Naive thymus-derived CD8-positive, alpha-beta T cell (primary cell): Measurements from ENCODE around the gene IGF2BP1. TPM values are rescaled to one million over a fixed set of nuclear protein-coding genes. Genes with fewer than 3 reads are reported as not detected.
"Not testable (repeated sequence)": the region's sequence is repeated elsewhere in the genome, so short reads cannot be mapped to it uniquely, and the experiment has no call there.

Experiments used
- ATAC-seq, 2 donors: fragments of 150-1000 bp; cut with Tn5 transposase in 1 of 2; sonication (Bioruptor Pico), chemical (Tn5 transposase) in 1 of 2; 1 replicate in 1 of 2; 2 replicates in 1 of 2; pipeline ENCODE4 v1.10.0; 2021; ENCODE audit warnings: mild to moderate bottlenecking in 2 of 2, moderate library complexity in 2 of 2
- POLR2A ChIA-PET: fragments of 350-600 bp; sonication (Branson Sonifier 250); formaldehyde crosslinking; loops from one replicate; lab custom pipeline; 2021; ENCODE audit warnings: antibody characterized with exemption; lab: Charles Lee
- DNase-seq, 10 donors: peaks; one replicate each; pipeline versions ENCODE4 v3.0.0 to v3.0.0-alpha.2; 2020 to 2022
- H3K27ac Mint-ChIP-seq, 10 donors: one replicate each; pipeline ENCODE4 v1.8.0; 2020 to 2022; ENCODE audit warnings: mild to moderate bottlenecking in 10 of 10, mixed read lengths in 10 of 10, moderate library complexity in 4 of 10, inconsistent platforms in 1 of 10
- H3K27me3 Mint-ChIP-seq, 5 donors: one replicate each; pipeline ENCODE4 v1.8.0; 2021 to 2022; ENCODE audit warnings: mixed read lengths in 5 of 5
- H3K36me3 Mint-ChIP-seq, 3 donors: one replicate each; pipeline ENCODE4 v1.8.0; 2020 to 2022; ENCODE audit warnings: mixed read lengths in 3 of 3, mild to moderate bottlenecking in 2 of 3, inconsistent platforms in 1 of 3
- H3K4me1 Mint-ChIP-seq, 4 donors: one replicate each; pipeline ENCODE4 v1.8.0; 2021 to 2022; ENCODE audit warnings: mixed read lengths in 4 of 4
- H3K4me3 Mint-ChIP-seq, 10 donors: one replicate each; pipeline ENCODE4 v1.8.0; 2020 to 2022; ENCODE audit warnings: mild to moderate bottlenecking in 10 of 10, mixed read lengths in 10 of 10, moderate library complexity in 6 of 10, inconsistent platforms in 1 of 10
- H3K9me3 Mint-ChIP-seq, 9 donors: one replicate each; pipeline ENCODE4 v1.8.0; 2020 to 2022; ENCODE audit warnings: mixed read lengths in 9 of 9, mild to moderate bottlenecking in 3 of 9, inconsistent platforms in 1 of 9, moderate library complexity in 1 of 9
- polyA plus RNA-seq, 3 donors: library from polyadenylated mRNA; unstranded; fragments of 300-500 nt; fragmentation: Illumina TruSeq; gene quantifications; one replicate each; pipeline ENCODE4 v1.2.3, GENCODE V29; 2021
- total RNA-seq, 8 experiments: library from RNA in 2 of 8; stranded (reverse) in 2 of 8; gene quantifications; one replicate each; pipeline ENCODE4 v1.2.3 and lab custom pipeline; 2021 to 2026

IGF2BP1 gene
- total and polyA plus RNA-seq, 5 experiments from 2014 or later: not detected

GRCh38 chr17:49076573-49077384 is 79.6 kb downstream of the IGF2BP1 start:
- POLR2A ChIA-PET: no interaction called here
- Mint-ChIP-seq H3K4me3 (no peak overlapping the region), H3K36me3 (no peaks in the 10 kb centered on the region), H3K4me1 (no peaks in the 10 kb centered on the region), H3K9me3 (peaks cover 0 to 2% (median 0%) of the 10 kb centered on the region in 9 donors), H3K27me3 (peaks cover 16 to 38% (median 34%) of the 10 kb centered on the region in 5 donors), H3K27ac (no peak overlapping the region)
- ATAC-seq: no peak
- no peak for DNase-seq

DNA sequence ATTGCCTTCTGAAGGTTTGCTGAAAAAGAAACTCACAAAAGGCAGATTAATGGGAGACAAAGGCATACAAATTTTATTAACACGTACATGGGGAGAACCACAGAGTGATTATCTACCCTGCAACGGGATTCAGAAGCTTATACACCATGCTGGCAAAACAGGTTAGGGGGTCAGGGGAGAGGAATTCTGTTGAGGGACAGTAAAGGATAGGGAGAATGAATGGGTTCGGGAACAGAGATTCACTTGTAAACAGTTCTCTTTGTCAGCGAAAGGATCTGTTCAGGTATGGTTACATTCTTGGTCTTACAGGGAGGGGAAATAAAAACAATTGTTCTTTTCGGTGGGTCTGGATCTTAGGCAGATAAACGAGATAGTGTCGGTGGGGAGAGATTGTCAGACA is 81.1 kb downstream of the IGF2BP1 start:
- POLR2A ChIA-PET: no interaction called here
- DNase-seq (no peak), ATAC-seq (no peak)
- Mint-ChIP-seq H3K27ac (no peak overlapping the region), H3K27me3 (peaks cover 21 to 36% (median 34%) of the 10 kb centered on the region in 5 donors), H3K36me3 (no peaks in the 10 kb centered on the region), H3K4me3 (no peak overlapping the region), H3K4me1 (no peaks in the 10 kb centered on the region), H3K9me3 (peaks cover 0 to 2% (median 0%) of the 10 kb centered on the region in 9 donors)

DNA sequence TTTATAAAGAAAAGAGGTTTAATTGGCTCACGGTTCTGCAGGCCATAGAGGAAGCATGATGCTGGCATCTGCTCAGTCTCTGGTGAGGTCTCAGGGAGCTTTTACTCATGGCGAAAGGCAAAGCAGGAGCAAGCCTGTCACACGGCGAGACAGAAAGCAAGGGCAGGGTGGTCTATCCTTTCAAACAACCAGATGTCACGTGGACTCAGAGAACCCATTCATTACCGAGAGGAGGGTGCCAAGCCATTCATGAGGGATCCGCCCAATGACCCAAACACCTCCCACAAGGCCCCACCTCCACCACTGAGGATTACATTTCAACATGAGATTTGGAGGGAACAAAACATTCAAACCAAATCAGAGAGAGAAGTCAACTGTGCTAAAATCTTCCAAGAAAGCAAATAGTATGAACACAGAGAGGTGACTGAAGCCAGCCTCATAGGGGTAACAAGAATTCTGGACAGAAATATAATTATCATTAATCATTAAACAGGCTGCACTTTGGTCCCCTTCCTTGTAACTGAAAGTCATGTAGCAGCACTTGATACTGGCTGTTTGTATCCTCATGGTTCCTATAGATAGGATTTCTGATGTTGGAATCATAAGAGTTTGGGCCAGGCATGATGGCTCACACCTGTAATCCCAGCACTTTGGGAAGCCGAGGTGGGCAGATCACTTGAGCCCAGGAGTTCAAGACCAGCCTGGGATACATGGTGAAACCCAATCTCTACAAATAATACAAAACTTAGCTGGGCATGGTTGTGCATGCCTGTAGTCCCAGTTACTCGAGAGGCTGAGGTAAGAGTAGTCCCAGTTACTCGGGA is 82.9 kb downstream of the IGF2BP1 start:
- no peaks in the 10 kb centered on the region for H3K4me1 Mint-ChIP-seq
- peaks cover 0 to 2% (median 0%) of the 10 kb centered on the region in 9 donors for H3K9me3 Mint-ChIP-seq
- H3K27me3 Mint-ChIP-seq: peaks cover 23 to 34% (median 30%) of the 10 kb centered on the region in 5 donors
- no peak overlapping the region for H3K4me3 Mint-ChIP-seq
- H3K36me3 Mint-ChIP-seq: no peaks in the 10 kb centered on the region
- no peak for DNase-seq
- POLR2A ChIA-PET: no interaction called here
- H3K27ac Mint-ChIP-seq: no peak overlapping the region
- no peak for ATAC-seq

- H3K27ac Mint-ChIP-seq: no peak overlapping the region
- DNase-seq: no peak
- peaks cover 0 to 7% (median 0%) of the 10 kb centered on the region in 4 donors for H3K4me1 Mint-ChIP-seq
- peaks cover 21 to 39% (median 33%) of the 10 kb centered on the region in 5 donors for H3K27me3 Mint-ChIP-seq
- POLR2A ChIA-PET: interaction anchor here (0.6 kb wide), 1 partner anchor 138 kb away, joined by 3 read pairs; the partner anchor contains the start of gene SNF8
- no peak for ATAC-seq
- H3K4me3 Mint-ChIP-seq: no peak overlapping the region
- H3K9me3 Mint-ChIP-seq: no peaks in the 10 kb centered on the region
- H3K36me3 Mint-ChIP-seq: no peaks in the 10 kb centered on the region
Measured at GRCh38 chr17:49082231-49082630, 85.0 kb downstream of the IGF2BP1 start.

DNA sequence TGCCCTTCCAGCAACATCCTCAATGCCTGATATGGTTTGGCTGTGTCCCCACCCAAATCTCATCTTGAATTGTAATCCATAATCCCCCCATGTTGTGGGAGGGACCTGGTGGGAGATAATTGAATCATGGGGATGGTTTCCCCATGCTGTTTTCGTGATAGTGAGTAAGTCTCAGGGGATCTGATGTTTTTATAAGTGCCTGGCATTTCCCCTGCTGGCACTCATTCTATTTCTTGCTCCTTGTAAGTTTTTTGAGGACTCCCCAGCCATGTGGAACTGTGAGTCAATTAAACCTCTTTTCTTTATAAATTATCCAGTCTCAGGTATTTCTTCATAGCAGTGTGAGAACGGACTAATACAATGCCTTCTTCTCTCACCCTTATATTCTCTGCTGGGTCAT is 87.9 kb downstream of the IGF2BP1 start:
- DNase-seq, H3K36me3 Mint-ChIP-seq, H3K9me3 Mint-ChIP-seq, H3K27ac Mint-ChIP-seq, POLR2A ChIA-PET, H3K4me3 Mint-ChIP-seq, H3K4me1 Mint-ChIP-seq, ATAC-seq: not testable (repeated sequence)
- H3K27me3 Mint-ChIP-seq: peaks cover 10 to 34% (median 24%) of the 10 kb centered on the region in 5 donors

- DNase-seq (no peak), ATAC-seq (no peak)
- no peaks in the 10 kb centered on the region for H3K36me3 Mint-ChIP-seq
- H3K4me1 Mint-ChIP-seq: peaks cover 0 to 7% (median 0%) of the 10 kb centered on the region in 4 donors
- H3K27me3 Mint-ChIP-seq: peaks cover 10 to 34% (median 28%) of the 10 kb centered on the region in 5 donors
- no peak overlapping the region for H3K27ac Mint-ChIP-seq
- H3K9me3 Mint-ChIP-seq: peaks cover 0 to 2% (median 0%) of the 10 kb centered on the region in 9 donors
- POLR2A ChIA-PET: no interaction called here
- H3K4me3 Mint-ChIP-seq: no peak overlapping the region
Measured at GRCh38 chr17:49085565-49086315, 88.6 kb downstream of the IGF2BP1 start.

- H3K27me3 Mint-ChIP-seq: peaks cover 10 to 30% (median 28%) of the 10 kb centered on the region in 5 donors
- ATAC-seq (no peak), DNase-seq (no peak)
- no peak overlapping the region for H3K27ac Mint-ChIP-seq
- peaks cover 0 to 7% (median 0%) of the 10 kb centered on the region in 4 donors for H3K4me1 Mint-ChIP-seq
- peaks cover 0 to 2% (median 0%) of the 10 kb centered on the region in 9 donors for H3K9me3 Mint-ChIP-seq
- no peaks in the 10 kb centered on the region for H3K36me3 Mint-ChIP-seq
- POLR2A ChIA-PET: no interaction called here
- H3K4me3 Mint-ChIP-seq: no peak overlapping the region
Measured at GRCh38 chr17:49086316-49086605, 89.1 kb downstream of the IGF2BP1 start.

- no peak for ATAC-seq
Measured at GRCh38 chr17:49086649-49087048, 89.5 kb downstream of the IGF2BP1 start.

GRCh38 chr17:49089094-49089493 is 91.9 kb downstream of the IGF2BP1 start:
- H3K27ac Mint-ChIP-seq: no peak overlapping the region
- H3K9me3 Mint-ChIP-seq: peaks cover 0 to 2% (median 0%) of the 10 kb centered on the region in 9 donors
- H3K27me3 Mint-ChIP-seq: peaks cover 4 to 31% (median 27%) of the 10 kb centered on the region in 5 donors
- POLR2A ChIA-PET: no interaction called here
- no peaks in the 10 kb centered on the region for H3K36me3 Mint-ChIP-seq
- DNase-seq: no peak
- peaks cover 0 to 7% (median 0%) of the 10 kb centered on the region in 4 donors for H3K4me1 Mint-ChIP-seq
- no peak overlapping the region for H3K4me3 Mint-ChIP-seq
- no peak for ATAC-seq

More at GRCh38 chr17:49086649-49087048, 89.5 kb downstream of the IGF2BP1 start:
- H3K27ac Mint-ChIP-seq: no peak overlapping the region
- DNase-seq: no peak
- no peak overlapping the region for H3K4me3 Mint-ChIP-seq
- H3K9me3 Mint-ChIP-seq: peaks cover 0 to 2% (median 0%) of the 10 kb centered on the region in 9 donors
- POLR2A ChIA-PET: no interaction called here
- no peaks in the 10 kb centered on the region for H3K36me3 Mint-ChIP-seq
- H3K4me1 Mint-ChIP-seq: peaks cover 0 to 7% (median 0%) of the 10 kb centered on the region in 4 donors
- peaks cover 8 to 29% (median 28%) of the 10 kb centered on the region in 5 donors for H3K27me3 Mint-ChIP-seq

GRCh38 chr17:49090878-49091594 is 93.9 kb downstream of the IGF2BP1 start:
- Mint-ChIP-seq H3K27me3 (peaks cover 0 to 23% (median 17%) of the 10 kb centered on the region in 5 donors), H3K4me1 (peaks cover 0 to 7% (median 0%) of the 10 kb centered on the region in 4 donors), H3K4me3 (no peak overlapping the region), H3K36me3 (no peaks in the 10 kb centered on the region), H3K27ac (no peak overlapping the region), H3K9me3 (peaks cover 0 to 2% (median 0%) of the 10 kb centered on the region in 9 donors)
- POLR2A ChIA-PET: no interaction called here
- DNase-seq: no peak
- no peak for ATAC-seq

DNA sequence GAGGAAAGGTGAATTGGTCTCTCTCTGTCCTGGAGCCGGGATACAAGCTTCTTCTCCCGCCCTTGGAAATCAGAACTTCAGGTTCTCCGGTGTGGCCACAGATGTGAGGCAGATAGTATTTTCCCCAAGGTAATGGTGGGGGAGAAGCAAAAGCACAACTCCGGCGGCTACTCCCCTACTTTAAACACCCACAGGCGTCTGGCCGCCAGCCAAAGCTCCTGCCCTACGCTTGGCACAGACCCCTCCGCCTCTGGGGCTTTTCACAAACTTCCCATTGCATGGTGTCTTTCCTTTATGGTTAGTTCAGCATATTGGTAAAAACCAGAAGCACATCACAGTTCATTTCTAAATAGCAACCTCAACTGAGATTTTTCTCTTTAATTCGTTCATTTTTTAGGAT is 95.9 kb downstream of the IGF2BP1 start:
- no peaks in the 10 kb centered on the region for H3K9me3 Mint-ChIP-seq
- no peak overlapping the region for H3K27ac Mint-ChIP-seq
- no peak overlapping the region for H3K4me3 Mint-ChIP-seq
- no peaks in the 10 kb centered on the region for H3K4me1 Mint-ChIP-seq
- H3K36me3 Mint-ChIP-seq: no peaks in the 10 kb centered on the region
- POLR2A ChIA-PET: no interaction called here
- ATAC-seq (no peak), DNase-seq (no peak)
- peaks cover 0 to 12% (median 4%) of the 10 kb centered on the region in 5 donors for H3K27me3 Mint-ChIP-seq

DNA sequence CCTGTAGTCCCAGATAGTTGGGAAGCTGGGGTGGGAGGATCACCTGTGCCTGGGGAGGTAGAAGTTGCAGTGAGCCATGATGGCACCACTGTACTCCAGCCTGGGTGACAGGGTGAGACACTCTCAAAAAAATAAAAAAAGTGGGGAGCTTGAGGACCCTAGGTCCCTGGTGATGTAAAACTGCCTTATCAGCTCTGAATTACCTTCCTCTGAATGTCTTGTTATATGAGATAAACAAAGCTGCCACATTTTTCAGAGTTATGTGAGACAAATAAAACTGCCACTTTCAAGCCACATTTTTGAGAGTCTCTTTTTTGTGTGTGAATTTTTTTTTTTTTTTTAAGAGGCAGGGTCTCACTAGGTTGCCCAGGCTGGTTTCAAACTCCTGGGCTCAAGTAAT is 103.4 kb downstream of the IGF2BP1 start:
- Mint-ChIP-seq H3K4me3 (no peak overlapping the region), H3K27me3 (peaks cover 0 to 11% (median 3%) of the 10 kb centered on the region in 5 donors), H3K27ac (no peak overlapping the region), H3K36me3 (no peaks in the 10 kb centered on the region), H3K4me1 (no peaks in the 10 kb centered on the region), H3K9me3 (no peaks in the 10 kb centered on the region)
- ATAC-seq: no peak
- POLR2A ChIA-PET: no interaction called here
- DNase-seq: no peak
